ENCODE measurements around the gene DNAJC5. TPM values are rescaled to one million over a fixed set of nuclear protein-coding genes. Genes with fewer than 3 reads are reported as not detected.
A peak's percentile ranks its signal among the peaks of the same experiment; 100 is the strongest.

DNAJC5 gene
- total RNA-seq, 3 donors from 2014 or later, result 31.1 to 37.9 (median 37.0) TPM

- intact Hi-C loops (cut with DNase I; ENCODE audit: low total_unique reads), result no loop called here
- no peak for DNase-seq (ENCODE audit: low spot score in 2 of 2)
- Histone ChIP-seq H3K36me3 (peaks cover 4% of the 10 kb centered on the region), H3K27me3 (no peaks in the 10 kb centered on the region), H3K4me1 (peaks cover 4 to 10% of the 10 kb centered on the region in 2 donors), H3K27ac (peak overlapping the region in 1 of 2 donors; percentile 91), H3K9me3 (no peaks in the 10 kb centered on the region), H3K4me3 (no peak overlapping the region)
- no peak for TF ChIP-seq POLR2AphosphoS5 (IDR thresholded peaks at IDR 0.05)
- TF ChIP-seq POLR2A (IDR thresholded peaks at IDR 0.05), result no peak
- TF ChIP-seq CTCF (IDR thresholded peaks at IDR 0.05), result no peak
Measured at GRCh38 chr20:63886921-63887320, 8.0 kb upstream of the DNAJC5 start.

GRCh38 chr20:63889241-63890200 is 5.4 kb upstream of the DNAJC5 start:
- Histone ChIP-seq H3K4me3 (no peak overlapping the region), H3K36me3 (no peaks in the 10 kb centered on the region), H3K27ac (peak overlapping the region; percentile 87 to 91), H3K9me3 (no peaks in the 10 kb centered on the region), H3K4me1 (peaks cover 4 to 13% of the 10 kb centered on the region in 2 donors), H3K27me3 (no peaks in the 10 kb centered on the region)
- no peak for TF ChIP-seq POLR2A (IDR thresholded peaks at IDR 0.05)
- peak in 1 of 3 donors; percentile 25 for TF ChIP-seq POLR2AphosphoS5 (IDR thresholded peaks at IDR 0.05)
- peak in 1 of 2 donors; percentile 68 for DNase-seq (ENCODE audit: low spot score in 2 of 2)
- intact Hi-C loops (cut with DNase I; ENCODE audit: low total_unique reads), result loop anchor here (1.0 to 10.0 kb wide), 2 partner anchors 22 to 85 kb away; partner anchors contain the start of gene SAMD10

- H3K4me1 ChIP-seq, result peaks cover 4 to 13% of the 10 kb centered on the region in 2 donors
- no peaks in the 10 kb centered on the region for H3K36me3 ChIP-seq
- H3K27ac ChIP-seq, result peak overlapping the region; percentile 87 to 91
- H3K27me3 ChIP-seq, result no peaks in the 10 kb centered on the region
- TF ChIP-seq CTCF (IDR thresholded peaks at IDR 0.05), result no peak
- no peak for TF ChIP-seq POLR2AphosphoS5 (IDR thresholded peaks at IDR 0.05)
- no peak for TF ChIP-seq POLR2A (IDR thresholded peaks at IDR 0.05)
- no peak for DNase-seq (ENCODE audit: low spot score in 2 of 2)
- no peak overlapping the region for H3K4me3 ChIP-seq
- intact Hi-C loops (cut with DNase I; ENCODE audit: low total_unique reads), result loop anchor here (10.0 kb wide), 1 partner anchor 85 kb away; the partner anchor contains the start of gene SAMD10
- no peaks in the 10 kb centered on the region for H3K9me3 ChIP-seq
Measured at GRCh38 chr20:63890201-63890576, 4.7 kb upstream of the DNAJC5 start.

GRCh38 chr20:63890616-63891015 is 4.3 kb upstream of the DNAJC5 start:
- peaks cover 4 to 13% of the 10 kb centered on the region in 2 donors for H3K4me1 ChIP-seq
- intact Hi-C loops (cut with DNase I; ENCODE audit: low total_unique reads), result loop anchor here (10.0 kb wide), 1 partner anchor 84 kb away; the partner anchor contains the start of gene SAMD10

GRCh38 chr20:63891061-63892002 is 3.6 kb upstream of the DNAJC5 start:
- TF ChIP-seq POLR2A (IDR thresholded peaks at IDR 0.05) (no peak), POLR2AphosphoS5 (IDR thresholded peaks at IDR 0.05) (no peak), CTCF (IDR thresholded peaks at IDR 0.05) (no peak)
- intact Hi-C loops (cut with DNase I; ENCODE audit: low total_unique reads), result loop anchor here (10.0 kb wide), 1 partner anchor 83 kb away; the partner anchor contains the start of gene SAMD10
- Histone ChIP-seq H3K4me1 (peaks cover 4 to 15% of the 10 kb centered on the region in 2 donors), H3K4me3 (no peak overlapping the region), H3K27me3 (no peaks in the 10 kb centered on the region), H3K36me3 (no peaks in the 10 kb centered on the region), H3K27ac (no peak overlapping the region), H3K9me3 (no peaks in the 10 kb centered on the region)
- DNase-seq (ENCODE audit: low spot score in 2 of 2), result no peak

More at GRCh38 chr20:63890616-63891015, 4.3 kb upstream of the DNAJC5 start:
- Histone ChIP-seq H3K4me3 (no peak overlapping the region), H3K9me3 (no peaks in the 10 kb centered on the region), H3K27ac (no peak overlapping the region), H3K36me3 (no peaks in the 10 kb centered on the region), H3K27me3 (no peaks in the 10 kb centered on the region)
- DNase-seq (ENCODE audit: low spot score in 2 of 2), result no peak
- TF ChIP-seq POLR2AphosphoS5 (IDR thresholded peaks at IDR 0.05), result no peak

All from breast epithelium (tissue), 4 donors.